AG09319 (cell line): ENCODE results near the gene ADAT2.

Experiments used
- DNase-seq: peaks from one replicate; pipeline ENCODE4 v3.0.0-alpha.2; 2010; ENCODE audit warnings: low read depth; ENCODE audit errors: extremely low read depth
- TF ChIP-seq, protein P1 (sequence below): IDR thresholded peaks from 2 replicates; pipeline ENCODE4 v1.5.1; 2011; ENCODE audit warnings: low read depth, mild to moderate bottlenecking, inconsistent platforms, low read length, moderate library complexity

ADAT2 gene

DNA sequence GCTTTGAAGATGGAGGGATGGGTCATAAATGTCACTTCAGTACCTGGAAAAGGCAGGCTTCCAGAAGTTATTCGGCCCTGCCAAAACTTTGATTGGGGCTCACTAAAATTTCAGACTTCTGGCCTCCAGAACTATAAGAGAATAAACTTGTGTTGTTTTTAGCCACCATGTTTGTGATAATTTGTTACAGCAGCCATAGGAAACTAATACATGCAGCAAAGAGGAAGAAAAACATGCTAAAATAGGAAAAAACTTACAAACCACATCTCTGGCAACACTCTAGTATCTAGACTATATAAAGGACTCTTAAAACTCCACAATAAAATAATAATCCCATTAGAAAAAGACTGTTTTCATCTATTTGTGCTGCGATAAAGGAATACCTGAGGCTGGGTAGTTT lies 9.5 kb downstream of the ADAT2 start:
- no peak for DNase-seq
- TF ChIP-seq, protein P1, sequence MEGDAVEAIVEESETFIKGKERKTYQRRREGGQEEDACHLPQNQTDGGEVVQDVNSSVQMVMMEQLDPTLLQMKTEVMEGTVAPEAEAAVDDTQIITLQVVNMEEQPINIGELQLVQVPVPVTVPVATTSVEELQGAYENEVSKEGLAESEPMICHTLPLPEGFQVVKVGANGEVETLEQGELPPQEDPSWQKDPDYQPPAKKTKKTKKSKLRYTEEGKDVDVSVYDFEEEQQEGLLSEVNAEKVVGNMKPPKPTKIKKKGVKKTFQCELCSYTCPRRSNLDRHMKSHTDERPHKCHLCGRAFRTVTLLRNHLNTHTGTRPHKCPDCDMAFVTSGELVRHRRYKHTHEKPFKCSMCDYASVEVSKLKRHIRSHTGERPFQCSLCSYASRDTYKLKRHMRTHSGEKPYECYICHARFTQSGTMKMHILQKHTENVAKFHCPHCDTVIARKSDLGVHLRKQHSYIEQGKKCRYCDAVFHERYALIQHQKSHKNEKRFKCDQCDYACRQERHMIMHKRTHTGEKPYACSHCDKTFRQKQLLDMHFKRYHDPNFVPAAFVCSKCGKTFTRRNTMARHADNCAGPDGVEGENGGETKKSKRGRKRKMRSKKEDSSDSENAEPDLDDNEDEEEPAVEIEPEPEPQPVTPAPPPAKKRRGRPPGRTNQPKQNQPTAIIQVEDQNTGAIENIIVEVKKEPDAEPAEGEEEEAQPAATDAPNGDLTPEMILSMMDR, result no peak

DNA sequence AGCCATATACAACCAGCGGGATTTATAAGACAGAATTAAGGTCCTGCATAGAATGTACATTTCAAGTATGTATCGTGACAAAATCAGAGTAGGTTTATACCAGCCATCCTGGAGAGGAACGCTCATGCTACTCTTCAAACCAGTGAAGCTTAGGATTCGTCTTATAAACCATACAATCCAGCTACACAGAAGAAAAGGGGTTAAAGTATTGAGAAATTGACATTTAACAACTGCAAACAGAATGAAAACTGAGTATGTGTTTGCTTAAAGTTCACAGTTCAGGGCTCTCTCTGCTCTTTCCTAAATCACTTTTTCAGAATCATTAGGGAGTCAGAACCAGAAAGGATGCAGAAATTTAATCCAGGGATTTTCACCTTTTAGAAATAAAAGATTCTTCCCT lies 17.9 kb downstream of the ADAT2 start:
- TF ChIP-seq, protein P1, result no peak
- DNase-seq, result no peak

DNA sequence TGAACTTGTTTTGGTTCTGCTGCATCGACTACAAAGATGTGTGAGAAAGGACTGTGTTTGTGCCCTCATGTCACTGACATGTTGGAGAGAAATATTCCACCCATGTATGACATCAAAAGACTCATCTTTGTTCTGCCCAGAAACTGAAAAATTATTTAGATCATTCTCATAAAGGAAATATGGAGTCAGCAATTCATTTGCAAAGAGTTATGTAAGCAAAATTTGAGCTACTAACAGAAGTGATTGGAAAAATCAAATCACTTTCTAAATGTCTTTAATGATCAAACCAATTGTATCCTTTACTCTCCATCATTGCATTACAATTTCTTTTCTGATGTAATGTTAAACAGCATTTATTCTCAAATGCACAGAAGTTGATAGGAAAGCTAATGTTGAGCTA lies 19.3 kb downstream of the ADAT2 start:
- no peak for DNase-seq

DNA sequence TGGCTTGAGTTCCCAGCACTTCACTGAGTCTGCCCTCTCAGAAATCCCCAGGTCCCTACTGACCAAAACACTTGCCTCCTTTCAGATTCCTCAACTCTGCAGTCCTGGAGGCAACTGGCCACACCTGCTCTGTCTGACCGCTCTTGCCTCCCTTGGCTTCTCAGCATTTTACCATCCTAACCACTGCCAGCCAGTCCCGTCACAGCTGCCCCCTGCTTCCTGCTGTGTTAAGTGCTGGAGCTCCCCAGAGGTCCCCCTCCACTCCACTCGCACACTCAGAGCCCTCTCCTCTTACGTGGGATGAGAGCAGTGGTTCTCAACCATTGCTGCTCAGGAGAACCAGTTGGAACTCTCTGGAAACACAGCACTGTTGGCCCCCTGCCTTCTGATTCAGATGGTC lies 20.5 kb downstream of the ADAT2 start:
- no peak for DNase-seq
- TF ChIP-seq, protein P1, result no peak

More for the DNA sequence above, 19.3 kb downstream of the ADAT2 start:
- TF ChIP-seq, protein P1, result no peak

DNA sequence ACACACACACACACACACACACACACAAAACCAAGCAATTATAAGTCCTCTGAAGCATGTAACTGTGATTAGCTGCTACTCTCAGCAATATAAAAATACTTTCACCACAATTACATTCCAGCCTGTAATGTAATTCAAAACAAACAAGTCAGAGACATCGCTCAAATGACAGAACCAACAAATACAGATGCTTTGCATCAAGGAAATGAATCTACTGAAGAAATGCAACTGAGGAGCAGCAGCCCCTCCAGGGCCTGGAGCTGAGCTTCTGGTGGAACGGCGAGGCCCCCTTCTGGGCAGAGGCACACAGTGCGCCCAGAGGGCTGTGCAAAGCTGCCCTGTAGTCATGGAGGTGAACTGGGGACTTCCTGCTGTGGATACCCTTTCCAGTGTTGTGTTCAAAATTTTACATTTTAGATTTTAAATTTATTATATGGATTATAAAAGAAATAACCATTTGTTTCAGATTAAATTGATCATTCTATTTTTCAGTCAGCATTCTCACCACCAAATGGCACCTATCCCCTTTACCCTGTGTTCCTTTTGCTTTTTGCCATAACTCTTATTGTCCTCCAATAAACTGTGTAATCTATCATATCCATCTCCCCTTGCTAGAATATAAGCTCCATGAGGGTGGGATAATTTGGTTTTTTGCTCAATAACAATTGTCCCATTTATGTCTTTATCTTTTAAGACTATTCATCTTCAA lies 23.2 kb downstream of the ADAT2 start:
- TF ChIP-seq, protein P1, result peak; percentile 100

DNA sequence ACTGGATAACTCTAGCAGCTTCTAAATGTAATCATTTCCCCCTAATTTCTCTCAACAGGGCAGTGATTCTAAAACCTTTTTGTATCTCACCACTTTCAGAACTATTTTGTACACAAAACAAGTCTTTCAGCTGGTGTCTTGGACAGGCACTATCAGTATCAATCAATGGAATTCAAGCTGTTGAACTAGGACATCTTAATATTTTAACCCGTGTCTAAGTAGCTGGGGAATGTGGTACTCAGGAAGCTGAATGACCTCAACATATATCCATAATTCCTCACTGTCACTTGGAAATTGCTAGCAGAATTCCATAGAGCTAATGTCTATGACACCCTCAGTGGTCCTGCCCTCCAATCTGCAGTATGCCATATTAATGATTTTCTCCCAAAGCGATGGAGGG lies 24.5 kb downstream of the ADAT2 start:
- DNase-seq, result no peak
- TF ChIP-seq, protein P1, result no peak

More for the DNA sequence above, 23.2 kb downstream of the ADAT2 start:
- peak; percentile 95 for DNase-seq

DNA sequence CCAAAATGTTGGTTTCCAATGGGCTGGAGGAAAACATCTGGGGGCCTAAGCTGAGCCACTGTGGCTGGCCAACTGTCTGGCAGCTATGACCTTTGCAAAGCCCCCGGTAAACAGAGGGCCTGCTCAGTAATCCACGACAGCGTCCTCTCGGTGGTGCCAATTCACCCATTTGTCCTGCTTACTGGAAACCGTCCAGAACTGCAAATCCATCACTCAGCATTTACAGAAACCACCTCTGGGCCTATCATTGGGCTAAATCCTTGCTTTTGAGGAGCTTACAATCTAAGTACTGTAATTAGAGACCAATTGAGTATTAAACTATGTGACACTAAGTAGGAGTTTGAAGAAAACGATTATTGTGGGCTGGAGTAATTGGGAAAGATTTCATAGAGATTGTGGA lies 31.0 kb downstream of the ADAT2 start:
- DNase-seq, result no peak

More for the DNA sequence above, 31.0 kb downstream of the ADAT2 start:
- TF ChIP-seq, protein P1, result no peak
